ENCODE data around the gene BDKRB2. TPM values are rescaled to one million over a fixed set of nuclear protein-coding genes. Genes with fewer than 3 reads are reported as not detected.
A peak's percentile ranks its signal among the peaks of the same experiment; 100 is the strongest.

Gene BDKRB2
- total and polyA plus RNA-seq, 2 of the 13 experiments (the other 11 are each of a cell fraction or from before 2014, with no cell fraction given) = 0.03 TPM; not detected in 1

GRCh38 chr14:96176811-96177211, 27.8 kb upstream of the BDKRB2 start (continued):
- no peak for TF ChIP-seq SNAPC2 (CRISPR knock-in tag; IDR thresholded peaks at IDR 0.05)
- no peak for TF ChIP-seq HHEX (CRISPR knock-in tag; IDR thresholded peaks at IDR 0.05)
- TF ChIP-seq ZNF878 (CRISPR knock-in tag; IDR thresholded peaks at IDR 0.05) = no peak
- no peak for TF ChIP-seq JDP2 (CRISPR knock-in tag; IDR thresholded peaks at IDR 0.05; ENCODE audit: borderline replicate concordance)
- no peak for TF ChIP-seq IRF2 (CRISPR knock-in tag; IDR thresholded peaks at IDR 0.05)
- TF ChIP-seq HDAC1 (CRISPR knock-in tag; IDR thresholded peaks at IDR 0.05) = no peak
- TF ChIP-seq MIXL1 (CRISPR knock-in tag; IDR thresholded peaks at IDR 0.05) = no peak

GRCh38 chr14:96177766-96178375, 26.8 kb upstream of the BDKRB2 start:
- ATAC-seq (peak; percentile 34; the same call in 1 of the 3 replicates), FAIRE-seq (no peak), DNase-seq (ENCODE audit: low spot score) (no peak)
- in situ Hi-C loops (cut with HindIII; ENCODE audit: extremely low pct_ligation_motif_present, low pct_unique_long_range_greater_than_20kb) = no loop called here
- intact Hi-C loops (cut with micrococcal nuclease; ENCODE audit: unreplicated experiment) = no loop called here
- H3K27ac ChIP-seq (ENCODE audit: extremely low read length, insufficient read depth, low read length) = no peak overlapping the region
- no peak overlapping the region for H2AFZ ChIP-seq (ENCODE audit: low read length)
- H3K9me3 ChIP-seq (ENCODE audit: low read length) = no peaks in the 10 kb centered on the region
- H3K4me3 ChIP-seq (replicated peaks in 1 of 3; ENCODE audit: insufficient read depth in 1 of 3, low read depth in 2 of 3, low read length in 3 of 3) = no peak overlapping the region
- WGBS (ENCODE audit: low lambda C conversion rate) = 23% methylated on average over 6 of the region's 10 CpGs
- no peaks in the 10 kb centered on the region for H3K36me3 ChIP-seq (replicated peaks in 1 of 2; ENCODE audit: control insufficient read depth in 1 of 2, insufficient read depth in 2 of 2, low read length in 2 of 2)
- no peak for TF ChIP-seq MBNL3 (CRISPR knock-in tag; conservative IDR thresholded peaks at IDR 0.05)
- peak; percentile 44; the same call in 1 of the 2 replicates for TF ChIP-seq ZNF652 (CRISPR knock-in tag; IDR thresholded peaks at IDR 0.05; ENCODE audit: borderline replicate concordance, low read depth)
- BruUV-seq (replicated peaks) = no TSS peak
- no peaks in the 10 kb centered on the region for H4K20me1 ChIP-seq (ENCODE audit: insufficient read depth, low read length)
- ChIA-PET POLR2A (no interaction called here), CTCF (ENCODE audit: low intra/inter-chr PET ratio, low total read pairs) (interaction anchor here (0.6 kb wide), 1 partner anchor 77 kb away, joined by 3 read pairs; no protein-coding TSS in a partner anchor)
- H3K4me1 ChIP-seq (ENCODE audit: insufficient read depth, low read length) = peaks cover 5% of the 10 kb centered on the region; the same call in 1 of the 2 replicates
- H3K27me3 ChIP-seq (ENCODE audit: control insufficient read depth in 1 of 2, insufficient read depth in 2 of 2, low read length in 2 of 2) = no peaks in the 10 kb centered on the region; a peak in 1 of 5 replicates
- H3K79me2 ChIP-seq (ENCODE audit: insufficient read depth, low read length) = no peaks in the 10 kb centered on the region
- no peak overlapping the region for H3K9ac ChIP-seq (ENCODE audit: insufficient read depth, low read depth, low read length)
- no peak overlapping the region for H3K4me2 ChIP-seq (ENCODE audit: low read depth, low read length)
